HG02763 (cell line): ENCODE data around the gene URI1.

Experiments
- ATAC-seq: cut with Tn5 transposase; IDR thresholded peaks from one replicate; pipeline ENCODE4 v1.9.1; 2021; ENCODE audit warnings: mild to moderate bottlenecking, moderate library complexity; ENCODE audit not compliant: unreplicated experiment

Gene URI1

DNA sequence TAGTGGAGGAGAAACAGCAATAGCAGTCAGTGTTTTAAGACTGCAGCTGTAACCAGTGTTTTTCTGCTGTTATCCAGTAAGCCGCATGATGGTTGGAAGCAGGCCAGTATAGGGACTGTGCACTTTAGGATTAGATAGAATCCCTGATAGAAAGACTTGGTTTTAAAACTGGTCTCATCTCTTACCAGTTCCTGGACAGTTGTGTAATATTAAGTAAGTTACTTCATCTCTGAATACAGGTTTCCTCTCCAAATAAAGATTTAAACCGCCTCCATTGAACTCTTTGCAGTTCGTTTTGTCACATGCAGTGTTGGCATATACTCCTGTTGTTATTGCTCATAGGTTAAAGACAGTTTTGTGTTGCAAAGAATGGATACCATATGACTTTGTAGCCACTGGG is 25.6 kb downstream of the URI1 start:
- ATAC-seq, result no peak

DNA sequence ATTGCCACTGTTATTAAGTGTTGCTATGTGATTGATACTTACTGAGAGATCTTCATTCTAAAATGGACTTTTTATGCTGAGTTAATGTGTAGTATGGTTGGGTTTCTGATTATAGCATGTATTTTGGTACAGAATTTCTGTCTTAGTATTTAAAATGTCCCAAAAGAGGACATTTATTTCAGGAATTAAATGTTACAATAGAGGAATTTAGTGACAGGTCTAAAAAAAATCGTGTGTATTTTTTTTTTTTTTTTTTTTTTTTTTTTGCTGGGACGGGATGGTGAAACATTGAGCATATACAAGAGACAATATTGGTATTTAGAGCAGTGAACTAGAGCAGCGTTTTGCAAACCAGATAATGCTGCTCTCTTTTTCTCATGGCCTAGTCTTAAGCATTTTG is 27.9 kb downstream of the URI1 start:
- ATAC-seq, result no peak

DNA sequence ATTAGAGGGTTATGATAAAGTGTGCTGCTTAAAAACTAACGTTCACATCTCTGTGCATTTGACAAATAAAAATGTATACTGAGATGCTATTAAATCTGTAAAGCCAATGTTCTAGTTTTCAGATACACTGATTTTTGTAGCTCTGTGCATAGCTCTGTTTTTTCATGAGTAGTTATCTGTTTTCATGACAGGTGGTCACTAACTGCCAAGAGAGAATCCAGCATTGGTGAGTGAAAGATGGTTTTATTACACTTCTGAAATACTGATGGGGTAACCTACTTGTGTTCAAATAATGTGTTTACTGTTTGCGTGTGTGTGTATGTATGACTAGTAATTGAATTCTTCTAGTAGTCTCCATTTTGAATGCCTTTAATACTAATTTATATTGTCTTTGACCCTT is 29.0 kb downstream of the URI1 start:
- ATAC-seq, result no peak

DNA sequence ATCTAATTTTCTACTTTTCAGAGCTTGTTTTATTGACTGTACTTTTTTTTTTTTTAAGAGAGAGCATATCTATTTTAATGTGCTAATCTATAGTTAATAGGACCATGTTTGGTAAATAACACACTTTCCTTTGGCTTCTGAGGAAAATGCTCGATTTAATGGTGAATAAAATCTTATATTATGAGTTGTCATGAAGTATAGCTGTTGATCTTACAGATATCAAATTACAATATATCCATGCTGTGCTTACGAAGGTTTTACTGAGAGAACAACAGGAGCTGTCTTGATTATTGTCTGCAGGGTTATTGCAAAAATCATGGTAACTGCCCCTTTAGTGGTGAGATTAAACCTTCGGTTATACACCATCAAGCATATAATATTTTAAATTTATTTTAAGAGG is 29.6 kb downstream of the URI1 start:
- no peak for ATAC-seq

DNA sequence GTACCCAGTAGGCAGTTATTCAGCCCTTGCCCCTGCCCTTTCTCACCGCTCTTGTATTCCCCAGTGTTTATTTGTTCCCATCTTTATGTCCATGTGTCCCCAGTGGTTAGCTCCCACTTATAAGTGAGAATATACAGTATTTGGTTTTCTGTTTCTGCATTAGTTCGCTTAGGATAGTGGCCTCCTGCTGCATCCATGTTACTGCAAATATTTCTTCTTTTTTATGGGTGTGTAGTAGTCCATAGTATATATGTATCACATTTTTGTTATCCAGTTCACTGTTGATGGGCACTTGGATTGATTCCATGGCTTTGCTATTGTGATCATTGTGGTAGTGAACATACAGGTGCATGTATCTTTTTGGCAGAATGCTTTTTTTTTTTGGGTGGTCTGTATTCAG is 32.7 kb downstream of the URI1 start:
- ATAC-seq, result no peak

DNA sequence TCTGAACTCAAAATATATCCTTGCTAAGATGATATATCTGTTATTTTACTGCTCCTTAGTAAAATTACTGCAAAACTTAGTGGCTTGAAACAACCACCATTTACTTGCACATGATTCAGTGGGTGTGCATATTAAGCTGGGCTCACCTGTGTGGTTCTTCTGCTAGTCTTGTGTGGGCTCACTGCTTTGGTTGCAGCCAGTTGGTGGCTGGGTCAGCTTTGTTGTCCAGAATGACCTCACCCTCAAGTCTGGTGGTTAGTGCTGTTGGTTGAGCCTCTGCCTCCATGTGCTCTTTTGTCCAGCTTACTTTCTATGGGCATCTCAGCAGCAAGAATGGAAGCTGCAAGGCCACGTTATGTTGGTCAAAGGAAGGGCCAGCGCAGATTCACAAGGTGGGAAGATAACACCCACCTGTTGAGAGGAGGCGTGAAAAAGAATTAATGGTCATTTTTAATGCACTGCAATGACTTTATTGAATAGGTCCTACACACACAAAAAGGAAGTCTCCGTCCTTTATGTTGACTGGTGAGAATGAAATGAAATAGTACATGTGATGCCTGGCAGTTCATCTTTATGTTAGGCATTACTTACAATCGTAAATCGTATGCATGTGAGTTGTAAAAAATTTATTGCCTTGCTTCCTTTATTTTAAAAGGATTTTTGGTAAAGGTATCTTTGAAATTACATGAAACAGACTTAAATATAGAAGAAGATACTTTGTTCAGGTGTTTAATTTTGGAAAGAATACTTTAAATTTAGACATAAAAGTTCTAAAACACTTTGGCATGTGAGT is 34.3 kb downstream of the URI1 start:
- ATAC-seq, result no peak

DNA sequence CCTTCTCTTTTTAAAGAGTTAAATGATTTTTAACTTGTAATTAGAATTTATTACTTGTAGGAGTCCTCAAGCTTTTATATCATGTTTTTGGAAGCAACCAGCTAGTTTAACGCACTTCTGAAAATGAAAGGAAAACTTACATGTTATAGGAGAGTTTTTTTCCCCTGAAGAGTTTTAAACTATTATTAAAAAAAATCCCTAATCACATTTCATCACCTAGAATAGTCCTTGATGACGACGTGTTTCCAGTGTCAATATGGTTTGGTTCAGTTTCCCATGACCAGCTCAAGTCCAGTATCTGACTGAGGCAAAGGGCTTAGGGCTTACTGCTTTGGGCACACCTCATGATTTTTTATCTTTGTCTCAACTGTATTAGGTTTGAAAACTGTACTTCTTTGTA is 36.0 kb downstream of the URI1 start:
- no peak for ATAC-seq

DNA sequence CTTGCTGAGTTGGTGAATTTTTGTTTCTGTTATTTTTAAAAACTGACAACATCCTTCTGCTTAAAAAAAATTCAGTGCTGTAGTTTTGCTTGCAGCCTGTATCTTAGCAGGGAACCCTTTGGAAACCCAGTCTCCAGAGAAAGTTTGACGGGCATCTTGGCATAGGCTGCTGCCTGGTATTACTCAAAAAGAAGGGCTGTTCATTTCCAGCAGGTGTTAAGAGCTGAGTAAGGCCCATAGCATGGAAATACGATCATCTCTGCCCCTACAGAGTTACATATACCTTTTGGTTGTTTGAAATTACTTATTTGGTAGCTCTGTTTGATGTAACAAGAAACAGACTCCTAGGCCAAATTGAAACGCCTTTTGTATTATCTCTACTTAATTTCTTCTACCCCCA is 41.5 kb downstream of the URI1 start:
- no peak for ATAC-seq

DNA sequence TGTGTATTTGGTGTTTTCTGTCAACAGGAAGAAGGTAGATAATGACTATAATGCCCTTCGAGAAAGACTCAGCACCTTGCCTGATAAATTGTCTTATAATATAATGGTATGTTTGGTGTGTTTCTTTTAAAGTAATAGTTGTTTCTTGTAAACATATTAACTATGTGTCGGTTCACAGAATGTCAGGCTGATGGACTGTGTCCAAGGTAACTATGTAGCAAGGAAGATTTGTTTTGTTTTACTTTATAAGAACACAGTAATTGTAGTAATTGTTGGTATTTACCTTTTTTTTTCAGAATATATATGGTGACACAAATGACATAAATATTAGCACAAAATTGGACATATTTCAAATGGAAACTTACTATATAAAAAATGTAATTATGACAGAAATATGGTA is 43.2 kb downstream of the URI1 start:
- ATAC-seq, result no peak

DNA sequence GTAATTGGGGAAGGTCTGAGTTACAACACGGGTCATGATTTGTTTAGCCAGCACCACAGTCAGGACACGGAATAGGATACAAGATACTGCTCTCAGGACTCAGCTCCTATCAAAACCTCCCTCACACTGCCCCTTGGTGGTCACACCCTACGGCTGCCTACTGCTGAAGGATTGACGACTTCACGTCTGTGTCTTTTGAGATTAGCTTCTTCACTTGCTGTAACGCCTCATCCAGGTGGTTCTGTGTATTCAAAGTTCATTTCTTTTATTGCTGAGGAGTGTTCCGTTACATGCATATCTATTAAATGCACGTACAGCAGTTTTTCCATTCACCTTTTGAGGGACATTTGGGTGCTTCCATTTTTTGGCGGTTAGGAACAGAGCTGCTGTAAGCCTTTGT is 46.3 kb downstream of the URI1 start:
- no peak for ATAC-seq

DNA sequence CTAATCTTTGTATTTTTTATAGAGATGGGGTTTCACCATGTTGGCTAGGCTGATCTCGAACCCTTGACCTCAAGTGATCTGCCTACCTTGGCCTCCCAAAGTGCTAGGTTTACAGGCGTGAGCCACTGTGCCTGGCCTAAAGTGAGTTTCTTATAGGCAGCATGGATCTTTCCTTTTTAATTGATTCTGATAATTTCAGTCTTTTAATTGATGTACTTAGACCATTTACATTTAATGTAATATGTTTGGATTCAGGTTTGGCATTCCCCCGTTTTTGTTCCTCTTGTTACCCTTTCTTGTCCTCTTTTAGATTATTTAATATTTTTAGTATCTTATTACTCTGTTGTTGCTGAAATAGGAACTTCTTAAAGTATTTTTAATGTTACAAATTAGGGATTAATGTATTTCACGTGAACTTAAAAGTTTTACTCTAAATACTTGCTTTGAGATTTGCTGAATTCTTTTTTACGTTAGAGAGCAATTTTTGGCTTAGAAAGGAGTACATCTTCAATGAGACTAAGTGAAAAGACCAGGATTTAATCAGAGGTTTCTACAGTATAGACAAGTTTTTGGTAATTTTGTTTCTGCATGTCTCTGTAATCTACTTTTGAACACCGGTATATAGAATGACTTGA is 50.3 kb downstream of the URI1 start:
- no peak for ATAC-seq

DNA sequence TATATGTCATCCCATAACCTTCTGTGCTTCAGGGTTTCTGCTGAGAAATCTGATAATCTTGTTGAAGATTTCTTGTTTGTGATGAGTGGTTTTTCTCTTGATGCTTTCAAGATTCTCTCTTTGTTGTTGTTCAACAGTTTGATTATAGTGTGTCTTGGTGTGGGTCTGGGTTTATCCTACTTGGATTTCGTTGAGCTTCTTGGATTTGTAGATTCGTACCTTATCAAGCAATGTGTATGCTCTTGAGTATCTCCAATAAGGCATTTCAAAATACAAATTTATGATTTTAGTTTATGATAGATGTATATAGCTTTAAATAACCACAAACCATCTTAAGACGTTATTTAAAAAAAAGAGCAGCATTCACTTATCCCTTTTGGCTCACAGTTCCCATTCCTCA is 57.5 kb downstream of the URI1 start:
- no peak for ATAC-seq

DNA sequence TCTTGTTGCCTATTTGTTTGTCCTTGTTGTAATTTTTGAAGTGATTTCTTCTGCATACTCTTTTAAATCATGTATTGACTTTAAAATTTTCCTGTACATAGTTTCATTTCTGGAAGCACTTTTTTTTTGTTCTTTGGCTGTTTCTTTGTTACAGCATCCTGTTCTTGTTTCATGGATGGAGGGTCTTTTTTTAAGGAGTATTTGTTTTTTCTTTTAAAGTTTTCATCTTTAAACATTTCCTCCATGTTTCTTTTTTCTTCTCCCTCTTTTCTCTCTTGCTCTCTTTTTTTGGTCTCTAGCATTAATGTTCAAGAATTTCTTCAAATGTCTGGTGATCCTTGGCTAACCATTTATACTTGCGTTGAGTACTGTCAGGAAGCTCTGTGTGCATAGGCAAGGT is 58.8 kb downstream of the URI1 start:
- ATAC-seq, result no peak

DNA sequence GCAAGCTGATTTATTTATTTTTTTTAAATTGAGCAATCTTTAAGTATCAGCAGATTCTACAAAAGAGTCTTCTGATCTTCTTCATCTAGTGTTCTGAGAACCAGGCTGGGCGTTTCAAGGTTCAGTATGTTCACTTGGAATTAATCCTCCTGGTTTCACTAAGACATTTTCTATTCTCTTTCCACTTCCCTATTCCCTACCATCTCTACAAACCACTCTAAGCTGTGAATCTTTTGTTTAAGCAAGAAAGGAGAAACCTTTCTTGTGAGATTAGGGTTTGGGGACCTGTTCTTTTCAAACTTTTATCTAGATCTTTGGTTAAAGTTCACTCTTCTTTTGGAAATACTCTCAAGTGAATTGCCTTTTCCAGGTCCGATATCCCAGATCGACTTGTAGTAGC is 59.3 kb downstream of the URI1 start:
- no peak for ATAC-seq

DNA sequence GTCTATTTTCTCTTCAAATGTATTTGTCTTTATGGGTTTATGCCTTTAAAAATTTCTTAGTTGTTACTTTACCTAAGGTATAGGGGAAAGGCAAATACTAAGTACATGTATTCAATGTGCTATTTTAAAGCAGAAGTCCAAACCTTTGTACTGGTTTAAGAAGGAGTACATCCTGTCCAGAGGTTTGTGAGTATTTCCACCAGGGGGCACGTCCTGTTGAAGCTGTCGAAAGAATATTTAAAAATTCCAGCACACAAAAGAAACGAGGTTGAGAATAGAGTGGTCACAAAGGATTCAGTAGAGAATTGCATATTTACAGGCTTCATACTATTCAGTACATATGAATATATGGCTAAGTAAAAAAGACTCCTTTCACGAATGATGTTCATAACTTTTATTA is 59.8 kb downstream of the URI1 start:
- ATAC-seq, result no peak

DNA sequence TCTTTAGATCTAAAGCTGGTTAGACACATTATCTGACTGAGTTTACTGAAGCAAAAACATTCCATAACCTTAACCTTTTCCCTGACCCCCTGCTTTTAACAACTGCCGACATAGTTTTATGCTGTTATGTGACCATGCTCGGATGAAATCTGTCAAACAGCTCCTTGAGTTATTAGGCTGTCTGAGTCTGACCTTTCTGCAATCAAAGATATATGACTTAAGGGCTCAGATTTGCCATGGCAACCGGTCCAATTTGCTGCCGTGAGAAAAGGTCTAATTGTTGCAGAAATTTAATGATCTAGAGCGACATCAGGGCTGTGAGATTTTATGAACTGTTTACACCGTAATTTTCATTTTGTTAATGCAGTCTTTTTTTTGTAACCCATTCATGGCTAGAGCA is 61.8 kb downstream of the URI1 start:
- ATAC-seq, result no peak

DNA sequence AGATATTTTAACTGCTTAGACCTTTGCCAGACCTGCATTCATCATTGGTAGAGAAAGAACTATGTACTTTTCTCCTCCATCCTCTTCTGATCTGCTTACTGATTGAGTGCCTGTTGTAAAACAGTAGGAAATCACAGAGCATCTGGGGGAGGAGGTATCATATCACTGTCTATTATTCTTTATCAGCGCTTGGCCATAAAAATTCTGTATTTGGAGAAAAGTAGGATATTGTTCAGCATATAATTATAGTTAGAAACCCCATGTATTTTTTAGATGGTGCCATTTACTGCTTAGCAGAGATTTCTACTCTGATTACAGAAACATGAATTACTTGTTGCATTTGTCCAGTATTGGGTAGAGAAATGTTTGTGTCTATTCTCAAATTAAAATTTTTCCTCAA is 62.4 kb downstream of the URI1 start:
- ATAC-seq, result no peak

DNA sequence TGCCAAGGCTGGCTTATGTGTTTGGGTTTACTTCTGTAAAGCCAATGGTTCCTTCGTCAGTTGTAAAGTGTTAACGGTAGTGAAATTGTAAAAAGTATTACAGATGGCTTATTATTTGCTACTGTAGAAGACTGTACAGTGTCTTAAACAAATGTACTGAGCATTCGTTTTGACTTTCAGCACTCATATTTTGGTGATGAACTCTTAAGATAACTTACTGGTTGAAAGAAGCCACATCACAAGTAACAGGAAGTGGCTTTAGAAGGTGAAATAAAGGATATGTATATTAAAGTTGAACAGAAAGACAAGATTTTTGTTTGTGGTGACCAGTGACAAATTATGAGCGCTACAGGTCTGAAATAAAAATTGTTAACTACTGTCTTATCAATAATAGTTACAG is 64.2 kb downstream of the URI1 start:
- ATAC-seq, result no peak

DNA sequence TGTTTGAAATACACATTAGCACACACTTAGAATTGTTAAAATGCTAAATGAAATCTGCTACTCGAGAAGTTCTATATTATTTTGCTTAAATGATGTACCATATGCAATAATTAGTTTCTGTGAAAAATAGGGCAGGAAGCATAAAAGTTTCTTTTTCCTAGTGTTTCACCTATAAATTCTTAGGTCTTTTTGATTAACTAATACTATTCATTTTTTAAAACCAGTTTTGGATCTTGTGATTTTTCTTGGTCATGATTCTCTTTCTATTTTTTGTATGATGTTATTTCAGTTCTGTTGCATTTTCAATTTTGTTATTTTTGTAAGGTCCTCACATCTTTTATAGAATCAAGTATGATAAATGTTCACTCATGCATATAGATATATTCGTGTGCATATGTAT is 66.1 kb downstream of the URI1 start:
- no peak for ATAC-seq

DNA sequence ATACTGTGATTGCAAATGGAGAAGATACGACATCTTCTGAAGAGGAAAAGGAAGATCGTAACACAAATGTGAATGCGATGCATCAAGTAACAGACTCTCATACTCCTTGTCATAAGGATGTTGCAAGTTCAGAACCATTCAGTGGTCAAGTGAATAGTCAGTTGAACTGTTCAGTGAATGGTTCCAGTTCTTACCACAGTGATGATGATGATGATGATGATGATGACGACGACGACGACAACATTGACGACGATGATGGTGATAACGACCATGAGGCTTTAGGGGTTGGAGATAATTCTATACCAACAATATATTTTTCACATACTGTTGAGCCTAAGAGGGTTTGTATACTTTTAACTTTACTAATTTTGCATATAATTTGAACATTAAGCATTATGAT is 67.0 kb downstream of the URI1 start:
- no peak for ATAC-seq

DNA sequence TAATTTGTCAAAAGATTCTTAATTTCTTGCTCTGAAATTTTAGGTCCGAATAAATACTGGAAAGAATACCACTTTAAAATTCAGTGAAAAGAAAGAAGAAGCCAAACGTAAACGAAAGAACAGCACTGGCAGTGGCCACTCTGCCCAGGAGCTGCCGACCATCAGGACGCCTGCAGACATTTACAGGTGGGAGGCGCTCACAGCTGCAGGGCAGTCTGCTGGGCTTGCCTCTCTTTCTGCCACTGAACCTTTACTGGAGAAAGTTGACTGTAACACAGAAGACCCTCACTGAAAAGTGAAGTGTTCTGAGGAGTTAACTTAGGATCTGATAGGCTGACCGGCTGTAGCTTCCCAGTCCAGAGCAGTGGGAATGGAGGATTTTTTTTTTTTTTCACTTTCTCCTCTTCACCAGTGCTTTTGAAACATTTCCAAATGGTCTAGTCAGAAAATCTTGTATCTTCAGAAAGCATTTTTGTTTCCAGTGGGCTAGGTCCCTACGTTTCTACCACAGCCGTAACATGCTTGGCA is 69.1 kb downstream of the URI1 start:
- ATAC-seq, result no peak

DNA sequence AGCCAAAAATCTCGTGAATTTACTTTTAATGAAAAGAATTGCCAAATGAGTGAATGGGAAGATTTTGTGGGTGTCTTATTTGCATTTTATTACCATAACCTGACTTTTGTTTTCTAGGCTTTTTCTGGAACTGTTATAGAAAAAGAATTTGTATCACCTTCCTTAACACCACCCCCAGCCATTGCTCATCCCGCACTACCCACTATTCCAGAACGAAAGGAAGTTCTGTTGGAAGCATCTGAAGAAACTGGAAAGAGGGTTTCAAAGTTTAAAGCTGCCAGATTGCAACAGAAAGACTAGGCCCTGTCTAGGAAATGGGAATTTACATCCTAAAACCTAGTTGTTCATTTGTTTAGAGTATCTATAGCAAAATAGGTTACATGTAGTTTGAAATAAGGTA is 72.7 kb downstream of the URI1 start:
- no peak for ATAC-seq

DNA sequence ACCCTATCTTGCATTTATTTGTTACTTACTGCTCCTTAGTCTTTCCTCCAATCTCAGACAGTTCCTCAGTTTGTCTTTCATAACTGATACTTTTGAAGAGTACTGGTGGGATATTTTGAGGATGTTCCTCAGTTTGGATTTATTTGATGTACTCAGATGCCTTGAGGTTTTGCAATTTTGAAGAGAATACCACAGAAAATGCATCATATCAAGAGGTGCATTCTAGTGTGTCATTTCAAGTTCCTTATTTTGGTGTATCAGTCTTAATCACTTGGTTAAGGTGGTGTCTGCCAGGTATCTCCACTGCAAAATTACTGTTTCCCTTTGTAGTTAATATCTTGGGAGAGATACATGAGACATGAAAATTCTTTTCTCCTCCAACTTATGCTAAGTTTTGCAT is 75.1 kb downstream of the URI1 start:
- ATAC-seq, result no peak
